SU-DHL-6 (cell line): ENCODE results near the gene ERBB4.

Experiments used
- EZH2phosphoT487 ChIP-seq: fragments of 200-600 bp; sonication (generic), shearing (Covaris generic); conservative IDR thresholded peaks from 2 replicates; pipeline ENCODE4 v1.6.1; 2018; ENCODE audit warnings: mild to moderate bottlenecking, antibody characterized with exemption, low read length, moderate library complexity, mixed read lengths
- TF ChIP-seq, protein P1 (sequence below): fragments of 200-600 bp; sonication (generic); IDR thresholded peaks from one replicate; pipeline ENCODE4 v1.5.1; 2017; ENCODE audit warnings: antibody characterized with exemption, mild to moderate bottlenecking, low read length, moderate library complexity; ENCODE audit not compliant: insufficient read depth, poor library complexity, severe bottlenecking

DNA sequence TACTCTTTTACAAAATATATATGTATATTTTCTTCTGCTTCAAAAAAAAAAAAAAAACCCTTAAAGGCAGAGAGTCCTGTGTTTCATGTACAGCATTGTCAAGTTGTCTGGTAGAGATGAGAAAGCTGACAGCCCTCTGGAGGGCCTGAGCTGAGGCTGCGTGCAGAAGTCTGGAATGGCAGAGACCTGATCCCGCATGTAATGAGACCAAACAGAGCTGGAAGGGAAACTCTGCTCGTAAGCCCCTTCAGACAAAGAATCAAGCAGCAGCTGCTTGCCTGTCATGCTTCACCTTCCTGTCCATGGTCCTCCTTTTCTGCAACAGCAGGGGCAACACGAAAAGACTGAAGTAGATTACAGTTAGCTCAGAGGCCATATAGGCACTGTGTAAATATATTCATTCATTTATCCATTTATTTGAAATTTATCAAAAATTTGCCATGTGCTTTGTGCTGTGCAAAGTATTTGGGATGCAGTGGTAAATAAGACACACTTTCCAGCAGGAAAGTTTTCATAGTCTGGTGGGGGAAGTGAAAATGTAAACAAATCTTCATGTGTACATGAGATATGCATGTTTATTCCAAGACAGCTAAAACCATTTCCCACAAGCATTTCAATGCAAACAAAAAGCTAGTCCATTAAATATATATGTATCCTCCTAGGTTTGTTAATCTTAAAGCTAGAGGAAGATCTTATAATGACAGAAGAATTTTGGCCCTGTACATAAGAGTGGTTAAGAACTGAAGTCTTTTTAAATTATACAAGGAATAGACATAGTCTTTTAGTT is 1069.5 kb downstream of the ERBB4 start:
- TF ChIP-seq, protein P1, sequence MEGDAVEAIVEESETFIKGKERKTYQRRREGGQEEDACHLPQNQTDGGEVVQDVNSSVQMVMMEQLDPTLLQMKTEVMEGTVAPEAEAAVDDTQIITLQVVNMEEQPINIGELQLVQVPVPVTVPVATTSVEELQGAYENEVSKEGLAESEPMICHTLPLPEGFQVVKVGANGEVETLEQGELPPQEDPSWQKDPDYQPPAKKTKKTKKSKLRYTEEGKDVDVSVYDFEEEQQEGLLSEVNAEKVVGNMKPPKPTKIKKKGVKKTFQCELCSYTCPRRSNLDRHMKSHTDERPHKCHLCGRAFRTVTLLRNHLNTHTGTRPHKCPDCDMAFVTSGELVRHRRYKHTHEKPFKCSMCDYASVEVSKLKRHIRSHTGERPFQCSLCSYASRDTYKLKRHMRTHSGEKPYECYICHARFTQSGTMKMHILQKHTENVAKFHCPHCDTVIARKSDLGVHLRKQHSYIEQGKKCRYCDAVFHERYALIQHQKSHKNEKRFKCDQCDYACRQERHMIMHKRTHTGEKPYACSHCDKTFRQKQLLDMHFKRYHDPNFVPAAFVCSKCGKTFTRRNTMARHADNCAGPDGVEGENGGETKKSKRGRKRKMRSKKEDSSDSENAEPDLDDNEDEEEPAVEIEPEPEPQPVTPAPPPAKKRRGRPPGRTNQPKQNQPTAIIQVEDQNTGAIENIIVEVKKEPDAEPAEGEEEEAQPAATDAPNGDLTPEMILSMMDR = no peak
- TF ChIP-seq EZH2phosphoT487 = no peak
